Breast epithelium (tissue), 3 donors: Measurements from ENCODE around the gene HMCN1.
"Not testable (repeated sequence)": the region's sequence is repeated elsewhere in the genome, so short reads cannot be mapped to it uniquely, and the experiment has no call there.

Experiments
- POLR2A ChIP-seq: fragments of 450-650 bp; IDR thresholded peaks from one replicate; pipeline ENCODE4 v1.6.1; 2016; ENCODE audit warnings: antibody characterized with exemption, mild to moderate bottlenecking, moderate library complexity
- POLR2AphosphoS5 ChIP-seq, 3 donors: sonication (generic); formaldehyde crosslinking; IDR thresholded peaks; one replicate each; pipeline ENCODE4 v1.6.1; 2017; ENCODE audit warnings: antibody characterized with exemption in 3 of 3
- TF ChIP-seq, protein P1 (sequence below), 3 donors: fragments of 450-650 bp; IDR thresholded peaks; one replicate each; pipeline ENCODE4 v1.5.1; 2016 to 2017; ENCODE audit warnings: antibody characterized with exemption in 3 of 3, mild to moderate bottlenecking in 3 of 3, moderate library complexity in 3 of 3

GRCh38 chr1:186162895-186163294, 428.7 kb downstream of the HMCN1 start:
- TF ChIP-seq, protein P1, sequence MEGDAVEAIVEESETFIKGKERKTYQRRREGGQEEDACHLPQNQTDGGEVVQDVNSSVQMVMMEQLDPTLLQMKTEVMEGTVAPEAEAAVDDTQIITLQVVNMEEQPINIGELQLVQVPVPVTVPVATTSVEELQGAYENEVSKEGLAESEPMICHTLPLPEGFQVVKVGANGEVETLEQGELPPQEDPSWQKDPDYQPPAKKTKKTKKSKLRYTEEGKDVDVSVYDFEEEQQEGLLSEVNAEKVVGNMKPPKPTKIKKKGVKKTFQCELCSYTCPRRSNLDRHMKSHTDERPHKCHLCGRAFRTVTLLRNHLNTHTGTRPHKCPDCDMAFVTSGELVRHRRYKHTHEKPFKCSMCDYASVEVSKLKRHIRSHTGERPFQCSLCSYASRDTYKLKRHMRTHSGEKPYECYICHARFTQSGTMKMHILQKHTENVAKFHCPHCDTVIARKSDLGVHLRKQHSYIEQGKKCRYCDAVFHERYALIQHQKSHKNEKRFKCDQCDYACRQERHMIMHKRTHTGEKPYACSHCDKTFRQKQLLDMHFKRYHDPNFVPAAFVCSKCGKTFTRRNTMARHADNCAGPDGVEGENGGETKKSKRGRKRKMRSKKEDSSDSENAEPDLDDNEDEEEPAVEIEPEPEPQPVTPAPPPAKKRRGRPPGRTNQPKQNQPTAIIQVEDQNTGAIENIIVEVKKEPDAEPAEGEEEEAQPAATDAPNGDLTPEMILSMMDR (IDR thresholded peaks at IDR 0.05): not testable (repeated sequence)
- not testable (repeated sequence) for TF ChIP-seq POLR2A; POLR2AphosphoS5 (IDR thresholded peaks at IDR 0.05)
